Measurements from ENCODE around the gene FANCC. TPM values are rescaled to one million over a fixed set of nuclear protein-coding genes. Genes with fewer than 3 reads are reported as not detected.

Gene FANCC
- total RNA-seq, 2 donors from 2014 or later: 17.6 to 23.5 TPM

- peak overlapping the region; percentile 94 for H3K27ac ChIP-seq (ENCODE audit: low read depth, low read length)
- Mint-ChIP-seq H3K27ac (peak overlapping the region; percentile 92), H3K36me3 (ENCODE audit: low read depth) (no peaks in the 10 kb centered on the region)
Measured at GRCh38 chr9:95316794-95317118, 753 bp downstream of the FANCC start.

GRCh38 chr9:95316274-95316673 is 1.2 kb downstream of the FANCC start:
- no peaks in the 10 kb centered on the region for H3K36me3 Mint-ChIP-seq (ENCODE audit: low read depth)

More at GRCh38 chr9:95316794-95317118, 753 bp downstream of the FANCC start:
- peak; percentile 96 for DNase-seq
- peak overlapping the region; percentile 53 for H3K9ac ChIP-seq (ENCODE audit: extremely low read depth, low read length, poor library complexity, severe bottlenecking)
- Mint-ChIP-seq H3K4me3 (peak overlapping the region; percentile 80), H3K9me3 (no peaks in the 10 kb centered on the region), H3K4me1 (peaks cover 6% of the 10 kb centered on the region), H3K27me3 (ENCODE audit: insufficient read depth) (no peaks in the 10 kb centered on the region)
- no peak for TF ChIP-seq CTCF (conservative IDR thresholded peaks at IDR 0.05)
- H3K9me3 ChIP-seq (ENCODE audit: control insufficient read depth, low read length): no peaks in the 10 kb centered on the region
- H3K27me3 ChIP-seq (ENCODE audit: control insufficient read depth, insufficient read depth, low read length, poor library complexity, severe bottlenecking): no peaks in the 10 kb centered on the region
- peak overlapping the region; percentile 91 for H3K4me3 ChIP-seq (ENCODE audit: low read length)
- no peaks in the 10 kb centered on the region for H3K36me3 ChIP-seq (ENCODE audit: control insufficient read depth, insufficient read depth, low read length)
- peaks cover 3% of the 10 kb centered on the region for H3K4me1 ChIP-seq (ENCODE audit: control insufficient read depth, insufficient read depth, low read length)
- WGBS, 2 experiments (ENCODE audit: insufficient coverage in 1 of 2, insufficient read length in 1 of 2): 0% methylated on average over 9 to 22 of the region's 22 CpGs

GRCh38 chr9:95315108-95315746 is 2.3 kb downstream of the FANCC start:
- Mint-ChIP-seq H3K36me3 (ENCODE audit: low read depth) (no peaks in the 10 kb centered on the region), H3K9me3 (no peaks in the 10 kb centered on the region), H3K4me3 (no peak overlapping the region), H3K4me1 (peaks cover 6% of the 10 kb centered on the region), H3K27me3 (ENCODE audit: insufficient read depth) (no peaks in the 10 kb centered on the region), H3K27ac (no peak overlapping the region)
- 96% methylated on average over 12 of the region's 12 CpGs for WGBS, 2 experiments (ENCODE audit: insufficient coverage in 1 of 2, insufficient read length in 1 of 2)
- no peak overlapping the region for H3K27ac ChIP-seq (ENCODE audit: low read depth, low read length)
- H3K9me3 ChIP-seq (ENCODE audit: control insufficient read depth, low read length): no peaks in the 10 kb centered on the region
- H3K36me3 ChIP-seq (ENCODE audit: control insufficient read depth, insufficient read depth, low read length): no peaks in the 10 kb centered on the region
- peaks cover 3% of the 10 kb centered on the region for H3K4me1 ChIP-seq (ENCODE audit: control insufficient read depth, insufficient read depth, low read length)
- no peak for DNase-seq
- H3K9ac ChIP-seq (ENCODE audit: extremely low read depth, low read length, poor library complexity, severe bottlenecking): no peak overlapping the region
- H3K4me3 ChIP-seq (ENCODE audit: low read length): peak overlapping the region; percentile 91
- no peaks in the 10 kb centered on the region for H3K27me3 ChIP-seq (ENCODE audit: control insufficient read depth, insufficient read depth, low read length, poor library complexity, severe bottlenecking)
- TF ChIP-seq CTCF (conservative IDR thresholded peaks at IDR 0.05): no peak

More at GRCh38 chr9:95316274-95316673, 1.2 kb downstream of the FANCC start:
- peaks cover 6% of the 10 kb centered on the region for H3K4me1 Mint-ChIP-seq
- Histone ChIP-seq H3K4me1 (ENCODE audit: control insufficient read depth, insufficient read depth, low read length) (peaks cover 3% of the 10 kb centered on the region), H3K9ac (ENCODE audit: extremely low read depth, low read length, poor library complexity, severe bottlenecking) (peak overlapping the region; percentile 53), H3K9me3 (ENCODE audit: control insufficient read depth, low read length) (no peaks in the 10 kb centered on the region), H3K27ac (ENCODE audit: low read depth, low read length) (peak overlapping the region; percentile 94), H3K27me3 (ENCODE audit: control insufficient read depth, insufficient read depth, low read length, poor library complexity, severe bottlenecking) (no peaks in the 10 kb centered on the region), H3K36me3 (ENCODE audit: control insufficient read depth, insufficient read depth, low read length) (no peaks in the 10 kb centered on the region), H3K4me3 (ENCODE audit: low read length) (peak overlapping the region; percentile 91)
- DNase-seq: no peak
- peak overlapping the region; percentile 92 for H3K27ac Mint-ChIP-seq
- no peaks in the 10 kb centered on the region for H3K27me3 Mint-ChIP-seq (ENCODE audit: insufficient read depth)
- no peaks in the 10 kb centered on the region for H3K9me3 Mint-ChIP-seq
- WGBS, 2 experiments (ENCODE audit: insufficient coverage in 1 of 2, insufficient read length in 1 of 2): 41 to 43% methylated on average over 3 of the region's 3 CpGs
- H3K4me3 Mint-ChIP-seq: peak overlapping the region; percentile 80
- no peak for TF ChIP-seq CTCF (conservative IDR thresholded peaks at IDR 0.05)
